Measurements from ENCODE around the gene DUSP16.
"Not testable (repeated sequence)": the region's sequence is repeated elsewhere in the genome, so short reads cannot be mapped to it uniquely, and the experiment has no call there.

DUSP16 gene

DNA sequence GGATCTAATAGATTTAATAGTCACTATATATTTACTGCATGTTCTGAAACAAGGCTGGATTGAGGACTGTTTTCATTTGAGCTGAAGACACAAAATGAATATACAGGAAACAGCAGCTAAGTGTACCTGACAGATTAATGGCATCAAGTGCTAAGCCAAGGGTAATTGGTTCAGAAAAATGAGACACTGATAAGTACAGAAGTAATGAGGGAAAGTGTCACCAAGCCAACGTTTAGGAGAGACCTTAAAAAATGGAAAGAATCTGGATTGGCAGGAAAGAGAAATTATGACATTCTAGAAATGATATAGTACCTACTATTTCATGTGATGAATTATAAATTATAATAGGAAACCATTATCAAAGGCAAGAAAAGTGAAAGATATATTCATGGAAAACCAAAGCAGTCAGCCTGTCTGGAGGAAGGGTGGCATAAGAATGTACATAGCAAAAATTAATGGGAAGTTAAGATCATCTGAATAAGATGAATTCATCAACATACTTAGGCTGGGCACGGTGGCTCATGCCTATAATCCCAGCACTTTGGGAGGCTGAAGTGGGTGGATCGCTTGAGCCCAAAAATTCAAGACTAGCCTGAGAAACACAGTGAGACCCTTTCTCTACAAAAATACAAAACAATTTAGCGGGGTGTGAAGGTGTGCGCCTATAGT, 21.0 kb upstream of the DUSP16 start:
- DNase-seq: no peak

DNA sequence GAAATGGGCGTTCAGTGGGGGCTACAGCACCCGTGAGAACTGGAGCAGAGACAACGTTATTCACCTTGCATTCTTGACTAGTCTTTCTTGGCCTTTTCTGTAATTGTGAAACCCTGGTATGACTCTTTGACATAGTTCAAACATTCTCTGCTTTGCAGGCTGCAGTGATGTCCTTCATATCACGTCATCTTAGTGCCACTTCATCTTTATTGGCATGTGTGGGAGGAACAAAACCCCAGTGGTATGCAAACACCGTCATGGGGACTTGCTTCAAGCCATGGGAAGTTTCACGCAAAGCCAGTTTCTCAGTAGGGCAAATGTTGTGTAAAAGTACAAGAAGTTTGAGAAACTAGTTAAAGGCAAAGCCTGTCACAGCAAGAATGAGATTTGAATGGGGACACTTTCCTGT, 20.2 kb upstream of the DUSP16 start:
- no peak for DNase-seq

DNA sequence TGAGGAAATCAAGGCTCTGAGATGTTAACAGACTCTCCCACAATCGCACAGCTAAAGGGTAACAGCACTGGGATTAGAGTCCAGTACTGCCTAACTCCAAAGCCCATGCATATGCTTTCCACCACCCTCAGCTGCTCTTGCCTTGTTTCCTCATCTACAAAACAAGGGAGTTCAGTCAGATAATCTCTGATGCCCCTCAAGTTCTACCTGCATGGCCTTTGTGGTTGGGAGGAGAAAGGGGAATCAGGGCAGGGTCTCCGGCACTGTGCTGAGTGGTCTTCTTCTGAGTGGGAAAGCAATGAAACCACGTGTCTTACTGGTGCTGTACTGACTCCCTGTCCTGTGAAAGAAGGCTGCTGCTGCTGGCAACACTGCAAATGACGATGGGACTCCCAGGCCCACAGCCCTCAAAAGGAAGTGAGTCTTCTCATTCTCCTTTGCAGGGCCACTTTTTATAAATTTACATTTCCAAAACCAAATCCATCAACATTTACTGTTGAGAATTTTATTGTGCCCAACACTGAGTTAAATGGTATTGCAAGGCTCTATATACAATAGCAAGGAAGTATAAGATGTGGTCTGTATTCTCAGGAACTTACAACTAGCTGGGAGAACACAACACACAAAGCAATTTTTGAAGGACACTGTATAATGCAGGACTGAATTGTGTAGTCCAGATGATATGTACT, 19.7 kb upstream of the DUSP16 start:
- DNase-seq: no peak

DNA sequence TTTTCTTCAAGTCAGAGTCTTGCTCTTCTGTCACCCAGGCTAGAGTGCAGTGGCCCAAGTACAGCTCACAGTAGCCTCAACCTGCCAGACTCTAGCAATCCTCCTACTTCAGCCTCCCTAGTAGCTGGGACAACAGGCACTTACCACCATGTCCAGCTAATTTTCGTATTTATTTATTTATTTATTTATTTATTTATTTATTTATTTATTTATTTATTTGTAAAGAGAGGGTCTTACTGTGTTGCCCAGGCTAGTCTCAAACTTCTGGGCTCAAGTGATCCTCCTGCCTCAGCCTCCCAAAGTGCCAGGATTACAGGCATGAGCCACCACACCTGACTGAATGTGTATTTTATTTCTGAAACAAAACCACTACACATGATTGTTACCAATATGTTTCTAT, 18.1 kb upstream of the DUSP16 start:
- not testable (repeated sequence) for DNase-seq

DNA sequence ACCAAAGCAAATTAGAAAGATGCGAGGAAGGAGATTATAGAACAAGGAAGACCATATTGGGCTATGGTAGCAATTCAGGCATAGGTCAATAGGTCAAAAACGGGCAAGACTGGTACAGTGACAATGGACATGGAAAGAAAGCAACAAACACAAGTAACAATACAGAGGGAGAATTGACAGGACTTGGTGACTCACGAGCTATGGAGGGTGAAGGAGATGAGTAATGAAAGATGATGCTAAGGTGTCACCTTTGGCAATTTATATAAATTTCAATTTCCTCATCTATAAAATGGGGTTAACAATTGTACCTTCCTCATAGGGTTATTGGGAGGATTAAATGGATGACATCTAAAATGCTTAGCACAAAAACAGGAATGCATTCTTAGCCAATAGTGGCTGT, 15.1 kb upstream of the DUSP16 start:
- DNase-seq: no peak

DNA sequence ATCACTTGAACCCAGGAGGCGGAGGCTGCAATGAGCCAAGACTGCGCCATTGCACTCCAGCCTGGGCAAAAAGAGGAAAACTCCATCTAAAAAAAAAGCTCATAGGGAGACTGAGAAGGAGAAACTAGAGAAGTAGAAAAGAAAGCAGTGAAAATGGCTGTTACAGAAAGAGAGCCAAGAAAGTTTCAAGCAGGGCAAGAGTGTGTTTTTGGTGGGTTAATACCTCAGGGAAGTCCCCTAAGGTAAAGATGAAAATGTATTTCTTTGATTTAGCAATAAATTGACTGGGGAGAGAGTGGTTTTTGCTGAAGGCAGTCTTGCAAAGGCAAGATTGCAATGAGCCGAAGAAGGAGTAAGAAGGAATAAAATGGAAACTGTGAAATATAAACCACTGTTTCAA, 10.0 kb upstream of the DUSP16 start:
- no peak for DNase-seq

DNA sequence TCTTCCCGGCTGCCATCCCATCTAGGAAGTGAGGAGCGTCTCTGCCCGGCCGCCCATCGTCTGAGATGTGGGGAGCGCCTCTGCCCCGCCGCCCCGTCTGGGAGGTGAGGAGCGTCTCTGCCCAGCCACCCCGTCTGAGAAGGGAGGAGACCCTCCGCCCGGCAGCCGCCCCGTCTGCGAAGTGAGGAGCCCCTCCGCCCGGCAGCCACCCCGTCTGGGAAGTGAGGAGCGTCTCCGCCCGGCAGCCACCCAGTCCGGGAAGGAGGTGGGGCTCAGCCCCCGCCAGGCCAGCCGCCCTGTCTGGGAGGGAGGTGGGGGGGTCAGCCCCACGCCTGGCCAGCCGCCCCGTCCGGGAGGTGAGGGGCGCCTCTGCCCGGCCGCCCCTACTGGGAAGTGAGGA, 3.3 kb upstream of the DUSP16 start:
- DNase-seq: not testable (repeated sequence)

DNA sequence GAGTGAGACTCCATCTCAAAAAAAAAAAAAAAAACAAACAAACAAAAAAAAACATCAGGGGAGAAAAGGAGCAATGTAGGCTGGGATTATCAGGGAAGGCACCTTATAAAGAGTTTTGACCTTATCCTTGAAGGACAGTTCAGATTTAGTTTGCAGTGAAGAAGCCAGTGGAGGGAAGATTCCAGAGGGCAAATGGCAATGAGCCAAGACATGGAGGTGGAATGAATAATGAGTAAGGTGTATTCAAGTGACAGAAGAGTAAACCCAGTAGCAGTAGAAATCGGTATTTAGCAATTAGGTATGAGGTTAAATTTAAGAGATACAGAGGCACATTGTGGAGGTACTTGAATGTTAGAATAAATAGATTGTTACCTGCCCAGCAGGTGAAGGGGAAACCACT, 2.2 kb upstream of the DUSP16 start:
- DNase-seq: no peak

DNA sequence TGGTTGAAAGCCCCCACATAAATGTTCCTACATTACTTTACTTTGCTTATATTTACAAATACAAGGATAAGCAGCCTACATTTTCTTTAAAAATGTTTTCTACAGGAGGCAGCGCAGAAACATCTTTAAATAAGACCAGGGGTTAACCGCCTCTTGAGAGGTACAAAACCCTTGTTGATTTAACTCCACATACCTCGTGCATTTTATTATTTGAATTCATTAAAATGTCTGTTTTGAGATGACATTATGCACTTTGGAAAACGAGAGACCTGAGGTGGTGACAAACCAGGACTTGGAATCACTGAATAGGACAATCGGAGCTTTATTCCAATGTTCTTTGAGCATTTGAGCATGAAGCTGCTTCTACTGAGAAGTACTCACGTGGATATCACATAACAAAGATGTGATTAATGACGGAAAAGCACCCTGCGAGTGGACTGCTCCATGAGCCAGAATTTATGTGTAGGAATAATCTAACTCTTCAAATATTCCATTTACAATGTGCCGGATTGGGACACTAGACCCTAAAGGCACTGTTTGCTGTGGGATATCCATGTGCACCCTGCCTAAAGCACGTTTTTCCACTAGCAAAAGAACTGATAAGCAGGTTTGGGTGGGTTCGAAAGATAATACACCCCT, 746 bp upstream of the DUSP16 start:
- DNase-seq: no peak

DNA sequence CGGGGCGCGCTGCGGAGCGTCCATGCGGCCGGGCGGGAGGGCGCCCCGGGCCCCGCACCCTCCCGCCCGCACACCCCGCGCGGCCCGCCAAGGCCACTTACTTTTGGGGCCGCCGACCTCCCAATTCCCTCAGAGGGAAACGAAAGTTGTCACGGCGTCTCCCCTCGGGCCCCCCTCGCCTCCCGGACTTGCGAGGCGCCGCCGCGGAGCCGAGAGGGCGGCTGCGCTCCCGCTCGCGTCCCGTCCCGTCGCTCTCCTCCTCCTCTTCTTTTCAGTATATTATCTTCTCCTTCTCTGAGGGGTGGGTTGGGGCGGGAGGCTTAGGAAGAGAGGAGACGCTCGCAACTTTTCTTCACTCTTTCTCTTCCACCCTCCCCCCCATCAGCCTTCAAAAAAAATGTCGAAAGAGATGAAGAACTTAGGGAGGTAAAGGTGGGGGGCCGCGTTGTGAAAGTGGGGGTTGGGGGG, 613 bp downstream of the DUSP16 start:
- DNase-seq: peak; percentile 32

DNA sequence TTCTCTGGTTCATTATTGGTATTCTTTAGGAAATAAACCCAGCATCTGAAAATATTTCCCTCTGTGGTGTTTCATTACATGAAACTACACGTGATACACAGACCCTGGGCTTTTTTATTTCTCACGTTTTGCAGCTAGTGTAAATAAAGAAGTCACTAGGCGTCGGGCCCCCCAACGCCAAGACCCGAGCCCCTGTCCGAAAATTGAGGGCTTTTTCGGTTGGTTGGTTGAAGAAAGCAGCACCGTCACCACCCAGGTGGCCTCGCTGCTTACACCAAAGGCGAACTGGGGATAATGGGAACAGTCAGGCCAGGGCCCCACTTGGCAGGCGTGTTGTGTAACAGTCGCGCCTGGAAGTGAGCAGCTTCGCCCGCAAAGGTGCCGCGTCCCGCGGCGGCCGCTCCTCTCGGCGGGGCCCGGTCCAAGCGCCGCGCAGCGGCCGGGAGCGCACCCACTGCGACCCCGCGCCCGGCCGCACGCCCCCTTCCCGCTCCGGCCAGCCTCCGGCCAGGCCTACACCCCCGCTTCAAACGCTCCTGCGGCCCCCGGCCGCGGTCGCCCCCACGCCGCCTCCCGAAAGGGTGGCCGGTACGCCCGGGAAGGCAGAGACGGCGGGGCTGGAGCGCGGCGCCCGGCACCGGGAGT, 1.2 kb downstream of the DUSP16 start:
- DNase-seq: peak; percentile 49

DNA sequence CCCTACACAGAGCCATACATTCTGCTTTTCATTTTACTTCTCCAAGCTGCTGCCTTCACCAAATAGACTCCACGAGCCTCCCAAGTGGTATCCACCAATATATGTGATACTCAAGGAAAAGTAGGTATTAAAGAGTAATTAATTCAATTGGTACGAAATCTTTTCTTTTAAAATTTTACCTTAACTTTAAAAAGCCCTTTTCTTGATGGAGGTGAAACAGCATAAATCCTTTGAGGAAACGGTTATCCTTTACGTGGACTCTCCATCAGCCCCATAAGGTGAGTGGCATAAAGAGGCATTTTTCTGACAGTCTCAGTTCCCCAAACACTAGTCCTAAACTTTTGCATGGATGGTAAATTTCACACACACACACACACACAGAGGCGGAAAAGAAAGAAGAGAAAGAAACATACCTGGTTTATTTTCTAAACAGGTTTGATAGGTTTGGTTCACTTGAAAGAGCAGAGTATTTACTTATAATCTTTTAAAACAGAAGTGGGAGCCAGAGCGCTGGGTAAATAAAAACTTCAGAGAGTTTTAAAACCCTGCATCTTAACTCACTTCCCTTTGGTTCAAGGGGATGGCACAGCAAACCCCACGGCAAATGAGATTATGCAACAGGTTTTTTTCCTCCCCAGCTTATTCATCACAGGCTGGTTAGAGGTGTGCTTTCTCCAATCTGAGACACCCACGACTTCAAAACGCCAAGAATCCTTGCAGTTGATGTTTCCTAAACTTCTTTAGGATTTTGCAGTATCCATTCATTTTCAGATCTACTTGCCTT, 1.9 kb downstream of the DUSP16 start:
- peak; percentile 64 for DNase-seq

DNA sequence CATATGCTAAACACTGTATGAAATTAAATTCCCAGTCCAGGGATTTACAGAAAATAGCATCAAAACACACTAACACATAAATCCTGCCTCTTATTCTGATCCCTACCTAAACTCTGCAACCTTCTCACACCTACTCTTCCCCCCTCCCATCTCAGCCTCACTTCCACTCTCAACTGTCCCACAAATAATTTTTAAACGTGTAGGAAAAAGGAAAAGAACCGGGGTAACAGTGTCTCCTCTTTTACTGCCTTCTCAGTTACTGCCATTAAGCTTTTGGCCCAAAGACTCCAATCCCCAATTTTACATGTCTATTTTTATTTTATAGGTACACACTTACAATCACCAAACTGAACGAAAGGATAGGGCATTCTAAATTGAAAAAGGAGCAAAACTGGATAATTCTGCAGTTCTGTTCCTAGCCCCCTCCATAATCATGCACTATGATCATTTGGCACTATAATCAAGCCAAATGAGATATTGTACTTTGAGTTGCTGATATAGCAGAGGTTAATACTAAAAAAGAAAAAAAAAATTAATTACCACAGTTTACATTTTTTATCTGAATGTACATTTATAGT, 2.9 kb downstream of the DUSP16 start:
- DNase-seq: no peak

DNA sequence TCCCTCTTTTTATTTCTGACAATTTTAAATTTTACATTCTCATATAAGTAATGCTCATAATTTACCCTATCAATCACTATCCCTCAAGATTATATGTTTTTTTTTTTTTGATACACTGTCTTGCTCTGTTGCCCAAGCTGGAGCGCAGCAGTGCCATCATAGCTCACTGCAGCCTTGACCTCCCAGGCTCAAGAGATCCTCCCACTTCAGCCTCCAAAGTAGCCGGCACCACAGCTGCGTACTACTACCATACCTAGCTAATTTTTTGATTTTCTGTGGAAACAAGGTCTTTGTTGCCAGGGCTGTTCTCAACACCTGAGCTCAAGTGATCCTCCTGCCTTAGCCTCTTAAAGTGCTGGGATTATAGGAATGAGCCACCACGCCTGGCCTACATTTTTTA, 4.4 kb downstream of the DUSP16 start:
- no peak for DNase-seq

DNA sequence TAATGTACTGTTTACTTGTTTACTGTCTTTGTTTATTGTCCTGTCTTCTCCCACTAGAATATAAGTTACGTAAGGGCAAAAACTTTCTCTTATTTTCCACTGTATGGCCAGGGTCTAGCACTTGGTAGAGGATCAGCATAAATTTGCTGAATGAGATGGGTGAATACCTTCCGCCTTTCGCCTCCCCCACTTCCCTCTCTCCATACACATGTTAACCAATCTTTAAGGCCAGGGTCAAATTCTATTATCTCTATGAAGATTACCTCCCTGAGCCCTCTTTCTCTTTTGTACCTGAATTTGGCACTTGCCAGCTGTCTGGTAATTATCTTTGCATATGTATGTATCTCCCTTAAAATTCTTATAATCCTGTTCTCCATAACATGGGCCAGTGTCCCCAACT, 4.9 kb downstream of the DUSP16 start:
- DNase-seq: no peak

DNA sequence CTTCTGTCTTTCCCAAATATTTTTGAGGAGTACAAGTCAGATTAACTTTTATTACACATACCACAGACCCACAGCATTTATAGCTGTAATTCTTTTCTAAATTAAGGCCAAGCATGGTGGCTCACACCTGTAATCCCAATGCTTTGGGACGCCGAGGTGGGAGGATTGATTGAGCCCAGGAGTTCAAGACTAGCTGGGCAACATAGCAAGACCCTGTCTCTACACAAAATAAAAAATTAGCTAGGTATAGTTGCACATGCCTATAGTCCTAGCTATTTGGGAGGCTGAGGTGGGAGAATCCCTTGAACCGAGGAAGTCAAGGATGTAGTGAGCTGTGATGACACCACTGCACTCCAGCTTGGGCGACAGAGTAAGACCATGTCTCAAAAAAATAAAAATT, 7.0 kb downstream of the DUSP16 start:
- no peak for DNase-seq

DNA sequence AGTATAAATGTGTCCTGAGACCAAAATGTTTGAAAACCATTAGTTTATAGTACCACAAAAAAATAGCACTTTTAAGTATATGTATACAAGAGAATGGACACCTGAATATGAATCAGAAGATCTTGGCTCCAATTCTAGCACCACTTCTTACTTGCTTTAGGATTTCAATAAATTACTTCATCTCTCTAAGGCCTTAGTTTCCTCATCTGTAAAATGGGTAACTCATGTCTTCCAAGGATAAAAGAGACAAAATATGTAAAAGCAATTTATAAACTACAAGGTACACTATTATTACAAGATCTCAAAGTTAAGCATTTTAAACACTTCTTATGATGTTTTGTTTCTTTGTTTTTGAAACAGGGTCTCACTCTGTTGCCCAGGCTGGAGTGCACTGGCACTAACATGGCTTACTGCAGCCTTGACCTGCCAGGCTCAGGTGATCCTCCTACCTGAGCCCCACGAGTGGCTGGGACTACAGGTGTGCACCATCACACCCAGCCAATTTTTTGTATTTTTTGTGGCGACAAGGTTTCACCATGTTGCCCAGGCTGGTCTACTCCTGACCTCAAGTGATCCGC, 9.4 kb downstream of the DUSP16 start:
- DNase-seq: no peak

DNA sequence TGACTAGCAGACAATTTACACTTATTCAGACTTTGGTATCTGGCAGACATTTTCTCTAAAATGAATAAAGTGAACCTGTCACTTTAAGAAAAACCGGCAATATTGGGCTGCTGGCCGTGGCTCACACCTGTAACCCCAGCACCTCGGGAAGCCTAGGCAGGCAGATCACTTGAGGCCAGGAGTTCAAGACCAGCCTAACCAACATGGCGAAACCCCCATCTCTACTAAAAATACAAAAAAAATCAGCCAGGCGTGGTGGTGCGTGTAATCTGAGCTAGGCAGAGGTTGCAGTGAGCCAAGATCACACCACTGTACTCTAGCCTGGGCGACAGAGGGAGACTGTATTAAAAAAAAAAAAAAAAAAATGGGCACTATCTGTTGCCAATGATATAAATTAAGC, 11.5 kb downstream of the DUSP16 start:
- no peak for DNase-seq

DNA sequence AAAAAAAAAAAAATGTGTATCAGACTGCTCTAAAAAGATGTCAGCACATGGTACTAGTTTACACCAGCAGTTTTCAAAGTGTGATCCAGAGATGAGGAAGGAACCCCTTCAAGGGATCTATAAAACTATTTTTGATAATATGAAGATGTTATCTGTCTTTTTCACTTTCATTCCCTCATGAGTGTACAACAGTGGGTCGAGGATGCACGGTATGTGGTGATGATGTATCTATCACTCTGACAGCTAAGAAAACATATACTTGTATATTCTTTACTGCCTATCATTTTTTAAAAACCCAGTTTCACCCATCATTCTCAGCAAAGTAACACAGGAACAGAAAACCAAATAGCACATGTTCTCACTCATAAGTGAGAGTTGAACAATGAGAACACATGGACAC, 12.4 kb downstream of the DUSP16 start:
- DNase-seq: no peak

DNA sequence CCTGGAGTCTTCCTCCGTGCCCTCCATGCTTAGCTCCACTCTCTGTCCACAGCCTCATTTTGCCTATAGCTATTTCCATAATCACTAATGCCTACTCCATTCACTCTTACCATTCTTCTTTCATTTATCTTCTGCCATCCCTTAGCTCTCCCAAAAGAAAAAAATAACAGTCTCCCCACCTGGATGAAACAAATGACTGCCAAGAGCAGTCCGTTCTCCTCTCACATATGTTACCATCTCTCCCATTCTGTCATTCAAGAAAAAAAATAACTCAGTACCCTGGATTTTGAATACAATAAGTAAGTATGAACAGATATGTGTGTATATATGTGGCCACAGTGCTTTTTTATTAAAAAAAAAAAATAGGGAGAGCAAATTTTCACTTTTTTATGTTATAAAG, 13.2 kb downstream of the DUSP16 start:
- DNase-seq: no peak

DNA sequence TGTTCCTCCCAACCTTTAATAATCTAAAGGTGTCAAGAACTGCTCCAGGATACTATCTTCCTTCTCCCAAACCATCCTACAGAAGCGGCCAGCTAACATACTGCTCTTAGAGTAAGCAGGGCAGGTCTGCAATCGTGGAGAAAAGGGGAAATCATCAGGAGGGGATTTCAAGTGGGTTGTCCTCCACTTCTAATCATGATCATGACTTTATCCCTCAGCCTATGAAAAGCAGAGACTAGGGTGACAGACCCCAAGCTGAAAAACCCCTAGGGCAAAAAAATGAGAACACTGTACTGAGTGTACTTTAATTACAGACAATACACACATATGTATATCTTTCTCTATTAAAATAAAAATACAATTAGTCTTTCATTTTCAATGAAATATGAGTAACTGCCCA, 13.9 kb downstream of the DUSP16 start:
- DNase-seq: no peak

DNA sequence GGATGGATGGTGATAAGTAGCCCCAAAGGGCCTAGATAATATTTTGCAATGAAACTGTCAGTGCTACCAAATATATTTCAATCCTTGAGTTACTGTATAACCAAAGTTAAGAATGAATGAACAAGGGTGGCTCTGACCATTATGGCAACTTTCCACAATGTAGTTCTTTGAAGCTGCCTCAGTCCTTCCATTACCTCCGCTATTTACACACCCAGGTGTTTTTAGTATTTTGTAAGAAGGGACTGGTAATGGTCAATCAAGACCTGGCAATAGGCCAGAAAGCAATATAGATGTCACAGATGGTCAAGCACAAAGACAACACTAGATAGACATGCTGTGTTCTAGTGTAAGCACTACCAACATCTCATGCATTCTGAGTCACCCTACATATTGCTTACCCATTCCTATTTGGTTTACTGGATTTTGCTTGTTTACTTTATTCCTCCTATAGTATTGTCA, 16.3 kb downstream of the DUSP16 start:
- DNase-seq: no peak

Data from fibroblast of skin of right quadriceps (primary cell).